GM12872 (cell line): ENCODE data around the gene PAN2.
A peak's percentile ranks its signal among the peaks of the same experiment; 100 is the strongest.

Experiments
- CTCF ChIP-seq: IDR thresholded peaks from 3 replicates; pipeline ENCODE4 v1.5.1; 2011; ENCODE audit warnings: low read depth, mild to moderate bottlenecking, low read length, moderate library complexity; ENCODE audit not compliant: insufficient read depth

The PAN2 gene

GRCh38 chr12:56286044-56286830, 47.6 kb downstream of the PAN2 start:
- TF ChIP-seq CTCF = no peak

GRCh38 chr12:56282579-56282978, 51.2 kb downstream of the PAN2 start:
- no peak for TF ChIP-seq CTCF

- no peak for TF ChIP-seq CTCF
These were observed 51.8 kb downstream of the PAN2 start for GRCh38 chr12:56282030-56282429.

- TF ChIP-seq CTCF = no peak
These were observed 53.0 kb downstream of the PAN2 start for GRCh38 chr12:56280849-56281248.

- TF ChIP-seq CTCF = no peak
These were observed 54.9 kb downstream of the PAN2 start for GRCh38 chr12:56278905-56279304.

- TF ChIP-seq CTCF = no peak
These were observed 59.5 kb downstream of the PAN2 start for GRCh38 chr12:56274299-56274698.

GRCh38 chr12:56271031-56271430, 62.8 kb downstream of the PAN2 start:
- TF ChIP-seq CTCF = peak; percentile 62
